SKM-1 (cell line): ENCODE data around the gene KRTDAP.

Source experiments
- DNase-seq: peaks from one replicate; lab custom pipeline; 2025; ENCODE audit not compliant: unreplicated experiment; lab: John Stamatoyannopoulos, UW

KRTDAP gene, protein sequence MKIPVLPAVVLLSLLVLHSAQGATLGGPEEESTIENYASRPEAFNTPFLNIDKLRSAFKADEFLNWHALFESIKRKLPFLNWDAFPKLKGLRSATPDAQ

GRCh38 chr19:35490364-35490763, at the start of gene KRTDAP:
Gene KRTDAP (minus strand): TSS chr19:35490464. CDS start chr19:35490442, 22 bp downstream.
- DNase-seq, result no peak

GRCh38 chr19:35539850-35540249, 49.6 kb upstream of the KRTDAP start:
- no peak for DNase-seq

DNA sequence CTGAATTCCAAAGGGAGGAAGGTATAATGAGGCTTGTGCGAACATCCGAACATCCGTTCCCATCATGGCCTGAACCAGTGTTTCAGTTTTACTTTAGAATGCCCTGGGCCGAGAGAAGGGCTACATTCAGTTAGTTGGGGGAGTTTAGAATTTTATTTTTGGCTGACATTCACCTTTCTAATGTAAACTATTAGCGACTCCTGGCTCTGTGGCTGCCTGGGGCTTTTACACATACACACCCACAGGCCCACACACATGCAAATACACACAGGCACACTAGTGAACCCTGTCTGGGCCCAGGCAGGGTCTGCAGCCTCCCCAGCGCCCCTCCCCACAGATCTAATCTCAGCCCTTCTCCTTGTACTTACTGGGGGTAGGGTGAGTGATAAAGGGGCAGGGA, 49.0 kb upstream of the KRTDAP start:
- DNase-seq, result no peak

DNA sequence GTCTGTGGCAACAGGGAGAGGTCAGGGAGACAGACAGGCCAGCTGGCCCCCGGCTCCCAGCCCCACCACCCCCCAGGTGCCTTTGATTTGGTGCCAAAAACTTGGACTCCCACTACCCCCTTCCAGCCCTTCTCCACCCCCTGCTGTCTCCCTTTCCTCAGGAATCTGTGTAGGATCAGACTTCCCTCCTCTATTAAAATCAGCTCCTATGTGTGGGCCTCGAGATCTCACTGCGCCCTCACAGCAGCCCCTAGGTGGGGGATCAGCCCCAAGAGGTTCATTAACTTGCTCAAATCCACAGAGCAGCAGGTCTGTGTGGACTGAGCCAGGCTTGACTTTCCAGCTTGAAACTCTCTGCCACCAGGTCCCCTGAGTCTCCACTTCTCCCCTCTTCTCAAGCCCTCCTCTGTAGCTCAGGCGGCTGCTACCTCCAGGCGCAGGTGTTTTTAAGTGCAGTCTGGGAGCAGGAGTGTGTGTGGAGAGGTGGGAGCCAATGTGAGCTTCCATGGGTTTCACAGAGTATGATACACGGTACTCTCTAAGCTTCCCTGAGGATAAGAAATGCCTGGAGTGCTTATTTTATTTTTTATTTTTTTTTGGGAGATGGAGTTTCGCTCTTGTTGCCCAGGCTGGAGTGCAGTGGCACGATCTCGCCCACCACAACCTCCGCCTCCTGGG, 44.7 kb upstream of the KRTDAP start:
- DNase-seq, result no peak

GRCh38 chr19:35533822-35534392, 43.6 kb upstream of the KRTDAP start:
- DNase-seq, result peak; percentile 34

DNA sequence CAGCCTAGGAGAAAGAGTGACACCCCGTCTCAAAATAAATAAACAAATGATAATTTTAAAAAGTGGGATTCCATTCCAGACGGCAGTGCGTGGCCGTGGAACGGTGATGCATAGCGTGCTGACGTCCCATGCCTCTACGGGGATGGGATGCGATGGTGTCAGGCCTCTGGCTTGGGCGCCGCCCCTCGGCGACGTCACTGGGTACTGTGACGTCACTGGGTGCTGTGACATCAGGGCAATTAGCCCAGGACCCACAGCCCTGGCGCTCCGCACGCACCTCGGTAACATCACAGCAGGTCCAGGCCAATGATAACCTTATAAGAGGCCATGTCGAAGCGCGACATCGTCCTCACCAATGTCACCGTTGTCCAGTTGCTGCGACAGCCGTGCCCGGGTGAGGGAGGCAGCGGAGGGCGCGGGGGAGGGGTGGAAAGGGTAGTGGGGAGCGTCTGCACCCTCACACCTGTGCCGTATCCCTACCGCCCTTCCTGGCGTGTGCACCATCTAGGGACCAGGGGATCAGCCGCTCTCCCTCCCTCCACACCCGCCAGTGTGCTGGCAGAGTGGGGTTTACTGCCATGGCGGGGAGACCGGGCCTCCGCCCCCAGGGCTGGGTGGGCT, 43.0 kb upstream of the KRTDAP start, which contains the start of gene GAPDHS:
GAPDHS (plus strand) TSS at position 256 of the 621 bp plus-strand sequence; CDS start at position 328, 72 bp downstream.
- no peak for DNase-seq

DNA sequence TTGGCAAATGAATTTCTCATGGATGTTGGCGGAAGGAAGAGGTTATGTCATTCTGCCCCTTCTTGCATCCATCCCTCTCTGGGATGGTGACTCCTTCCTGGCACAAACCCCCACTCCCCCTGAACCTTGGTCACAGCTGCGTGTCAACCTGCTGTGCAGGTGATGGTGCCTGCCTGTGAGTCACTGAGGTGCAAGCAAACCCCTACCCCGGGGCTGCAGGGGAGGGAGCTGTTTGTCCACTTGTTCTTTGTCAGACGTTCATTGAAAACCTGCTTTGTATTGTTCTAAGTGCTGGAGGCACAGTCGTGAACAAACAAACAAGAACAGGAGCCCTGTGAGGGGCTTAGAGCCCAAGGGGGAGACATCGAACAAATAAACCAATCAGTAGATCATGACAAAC, 41.0 kb upstream of the KRTDAP start:
- no peak for DNase-seq

DNA sequence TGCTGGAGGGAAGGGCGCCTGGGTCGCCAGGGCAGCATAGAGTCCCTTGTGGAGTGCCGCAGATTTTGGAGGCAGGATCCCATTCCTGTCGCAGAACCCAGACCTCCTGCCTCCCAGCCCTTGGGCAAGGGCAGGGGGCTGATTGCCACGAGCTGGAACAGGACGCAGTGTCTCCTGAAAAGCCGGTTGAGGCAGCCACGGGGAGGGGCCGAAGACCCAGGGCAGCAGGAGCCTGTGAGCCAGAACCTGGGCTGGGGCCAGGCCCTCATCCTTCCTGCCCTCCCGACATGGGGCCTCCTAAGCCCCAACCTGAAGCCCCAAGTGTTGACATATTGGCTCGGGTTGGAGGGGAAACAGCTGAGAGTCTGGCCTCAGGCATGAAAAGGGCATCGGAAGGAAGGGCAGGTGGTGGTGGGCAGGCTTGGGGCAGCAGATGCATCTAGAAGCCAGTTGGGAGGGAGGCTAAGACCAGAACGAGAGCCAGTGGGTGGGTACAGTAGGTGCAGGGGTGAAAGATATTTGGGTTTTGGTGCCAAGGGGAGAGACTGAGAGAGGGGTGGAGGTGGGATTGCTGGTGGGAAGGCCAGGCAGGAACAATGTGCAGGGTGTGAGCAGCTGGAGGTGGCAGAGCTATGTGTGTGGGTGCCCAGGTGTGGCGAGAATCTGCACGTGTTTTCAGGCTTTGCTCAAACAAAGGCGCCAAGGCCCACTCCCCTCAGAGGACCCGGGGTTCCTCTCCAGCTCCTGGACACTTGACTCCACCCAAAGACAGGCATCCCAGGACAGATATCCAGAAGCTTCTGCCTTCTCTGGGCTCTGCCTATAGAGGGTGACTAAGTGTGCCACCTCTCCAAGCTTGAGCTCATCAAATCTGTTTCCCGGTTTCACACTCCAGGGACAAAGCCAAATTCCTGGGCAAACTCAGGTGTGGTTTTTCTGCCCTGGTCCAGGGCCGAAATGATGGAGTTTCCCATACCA, 39.3 kb upstream of the KRTDAP start:
- DNase-seq, result no peak

GRCh38 chr19:35528218-35529038, 38.2 kb upstream of the KRTDAP start, which contains the start of gene SBSN:
Gene SBSN (minus strand): TSS chr19:35528311. CDS start chr19:35528281, 30 bp downstream.
- DNase-seq, result no peak

DNA sequence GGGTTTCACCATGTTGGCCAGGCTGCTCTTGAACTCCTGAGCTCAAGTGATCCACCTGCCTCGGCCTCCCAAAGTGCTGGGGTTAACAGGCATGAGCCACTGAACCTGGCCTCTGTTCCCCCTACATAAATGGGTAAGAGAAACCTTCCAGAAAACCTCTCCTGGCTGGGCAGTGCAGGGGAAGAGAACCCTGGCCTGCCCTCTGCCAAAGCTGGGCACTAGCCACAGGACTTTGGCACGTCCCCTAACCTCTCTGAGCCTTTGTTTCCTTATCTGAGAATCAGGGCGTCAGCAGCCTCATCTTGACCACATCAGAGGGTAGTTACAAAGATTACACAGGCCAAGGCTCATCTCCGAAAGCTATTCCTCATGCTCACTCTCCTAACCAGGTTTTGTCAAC, 35.6 kb upstream of the KRTDAP start:
- DNase-seq, result no peak

- DNase-seq, result no peak
Observed at GRCh38 chr19:35524181-35524837, 34.0 kb upstream of the KRTDAP start.

GRCh38 chr19:35522745-35523327, 32.6 kb upstream of the KRTDAP start:
- no peak for DNase-seq

DNA sequence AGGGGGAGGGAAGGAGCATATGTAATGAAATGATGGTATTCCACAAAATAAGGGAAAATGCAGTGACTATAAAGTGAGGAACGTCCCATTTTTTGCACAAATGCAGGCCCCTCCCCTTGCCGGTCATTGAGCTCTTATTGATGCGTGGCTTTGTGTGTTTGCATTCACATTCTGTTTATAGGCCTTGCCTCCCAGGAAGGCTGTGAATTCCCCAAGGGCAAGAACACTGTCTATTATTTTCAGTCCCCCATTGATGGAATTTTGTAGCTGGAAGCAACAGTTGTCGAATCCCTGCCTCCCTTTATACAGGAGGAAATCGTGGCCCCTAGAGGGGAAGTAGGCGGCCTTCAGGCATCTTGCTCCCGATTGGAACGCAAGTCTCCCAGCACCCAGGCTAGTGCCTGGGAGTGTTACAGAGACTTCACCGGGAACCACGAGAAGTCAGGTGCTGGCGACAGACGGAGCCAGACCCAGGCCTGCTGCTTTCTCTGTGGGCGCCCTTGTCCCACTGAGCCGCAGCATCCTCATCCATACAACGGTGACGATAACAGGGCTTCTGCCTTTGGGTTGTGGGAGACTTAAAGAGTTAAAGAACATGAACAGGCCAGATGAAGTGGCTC, 31.0 kb upstream of the KRTDAP start:
- DNase-seq, result no peak

GRCh38 chr19:35519291-35519690, 29.0 kb upstream of the KRTDAP start:
- no peak for DNase-seq

- no peak for DNase-seq
Observed at GRCh38 chr19:35518313-35518712, 28.0 kb upstream of the KRTDAP start.

DNA sequence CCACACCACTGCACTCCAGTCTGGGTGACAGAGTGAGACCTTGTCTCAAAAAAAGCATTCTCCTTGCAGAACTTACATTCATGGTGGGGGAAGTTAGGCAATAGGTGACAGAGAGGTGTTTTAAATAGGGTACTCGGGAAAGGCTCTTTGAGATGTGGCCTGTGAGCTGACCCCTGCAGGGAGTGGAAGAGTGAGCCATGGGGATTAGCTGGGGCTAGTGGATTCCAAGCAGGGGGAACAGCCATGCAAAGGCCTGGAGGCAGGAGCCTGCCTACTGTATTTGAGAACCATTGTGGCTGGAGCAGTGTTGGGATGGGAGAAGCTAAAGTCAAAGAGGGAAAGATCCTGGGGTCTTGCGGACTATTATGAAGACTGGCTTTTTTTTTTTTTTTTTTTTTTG, 27.1 kb upstream of the KRTDAP start:
- no peak for DNase-seq

DNA sequence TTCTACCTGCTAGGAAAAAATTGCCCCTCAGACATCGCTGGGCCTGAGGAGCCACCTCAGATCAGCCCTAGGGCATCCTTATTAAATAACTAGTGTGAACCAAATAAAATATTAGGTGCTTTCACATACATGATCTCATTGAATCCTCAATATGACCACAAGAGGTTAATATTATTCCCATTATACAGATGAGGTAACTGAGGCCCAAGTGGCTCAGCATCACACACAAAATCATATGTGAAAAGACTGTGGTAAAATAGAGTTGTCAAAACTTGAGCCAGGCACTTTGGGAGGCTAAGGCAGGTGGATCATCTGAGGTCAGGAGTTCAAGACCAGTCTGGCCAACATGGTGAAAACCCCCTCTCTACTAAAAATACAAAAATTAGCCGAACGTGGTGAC, 26.0 kb upstream of the KRTDAP start:
- DNase-seq, result no peak

DNA sequence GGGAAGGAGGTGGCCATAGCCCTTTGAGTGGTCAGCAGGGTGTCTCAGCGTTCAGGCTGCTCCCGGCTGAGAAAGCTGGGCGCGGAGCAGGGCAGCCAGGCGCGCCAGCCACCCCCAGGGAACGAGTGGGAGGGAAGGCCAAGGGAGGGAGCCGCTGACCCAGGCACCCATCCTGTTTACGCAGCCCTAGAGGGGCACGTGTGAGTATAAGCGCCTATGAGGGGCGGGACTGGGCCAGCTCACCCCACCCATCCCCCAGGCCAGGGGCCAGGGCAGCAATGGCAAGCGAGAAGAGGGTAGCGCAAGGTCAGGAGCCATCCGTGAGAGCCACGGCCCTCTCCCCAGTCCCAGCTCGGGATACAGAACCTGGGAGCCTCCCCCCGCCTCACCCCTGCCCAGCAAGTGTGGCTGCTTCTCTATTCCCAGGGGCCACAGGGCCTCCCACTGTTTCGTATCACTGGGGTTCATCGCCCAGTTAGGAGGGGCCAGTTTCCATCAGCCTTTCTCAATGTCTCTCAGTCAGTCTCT, 24.1 kb upstream of the KRTDAP start:
- DNase-seq, result no peak
